ENCODE measurements around the gene PTCHD1. TPM values are rescaled to one million over a fixed set of nuclear protein-coding genes. Genes with fewer than 3 reads are reported as not detected.

PTCHD1 gene
- total RNA-seq, 1 donor from 2014 or later: 0.14 TPM

- H3K79me2 ChIP-seq (ENCODE audit: insufficient read depth, low read length): no peaks in the 10 kb centered on the region
- H3K27me3 Mint-ChIP-seq (ENCODE audit: low read depth, unreplicated experiment): peaks cover 1% of the 10 kb centered on the region
- H3K4me3 ChIP-seq (ENCODE audit: insufficient read depth, low read depth, low read length): no peak overlapping the region
- peak; percentile 63 for FAIRE-seq
- H4K20me1 ChIP-seq (ENCODE audit: insufficient read depth, low read length): no peaks in the 10 kb centered on the region
- H3K4me3 Mint-ChIP-seq (ENCODE audit: unreplicated experiment): no peak overlapping the region
- peak overlapping the region; percentile 65 for H3K4me2 ChIP-seq (ENCODE audit: low read length)
- H3K4me1 Mint-ChIP-seq (ENCODE audit: low read depth, unreplicated experiment): peaks cover 6% of the 10 kb centered on the region
- TF ChIP-seq CTCF (IDR thresholded peaks at IDR 0.05; ENCODE audit: insufficient read depth, low read depth, low read length): no peak
- no peak for TF ChIP-seq EZH2 (IDR thresholded peaks at IDR 0.05; ENCODE audit: insufficient read depth, low read length)
- no peak overlapping the region for H2AFZ ChIP-seq (ENCODE audit: low read depth, low read length)
- no peaks in the 10 kb centered on the region for H3K36me3 Mint-ChIP-seq (ENCODE audit: low read depth, unreplicated experiment)
- H3K9me3 Mint-ChIP-seq (ENCODE audit: unreplicated experiment): no peaks in the 10 kb centered on the region
- no peak overlapping the region for H3K27ac Mint-ChIP-seq (ENCODE audit: unreplicated experiment)
- no peak overlapping the region for H3K27ac ChIP-seq (ENCODE audit: low read depth, low read length)
- no peak overlapping the region for H3K9ac ChIP-seq (ENCODE audit: low read length)
- no peaks in the 10 kb centered on the region for H3K9me3 ChIP-seq (ENCODE audit: insufficient read depth, low read depth, low read length)
- H3K27me3 ChIP-seq (ENCODE audit: insufficient read depth, low read length): no peaks in the 10 kb centered on the region
- DNase-seq (ENCODE audit: low read depth): no peak
- no peaks in the 10 kb centered on the region for H3K36me3 ChIP-seq (ENCODE audit: insufficient read depth, low read length)
- H3K4me1 ChIP-seq (ENCODE audit: insufficient read depth, low read length): peaks cover 16% of the 10 kb centered on the region
Measured at GRCh38 chrX:23344238-23344903, 9.7 kb downstream of the PTCHD1 start.

- Histone ChIP-seq H3K36me3 (ENCODE audit: insufficient read depth, low read length) (no peaks in the 10 kb centered on the region), H4K20me1 (ENCODE audit: insufficient read depth, low read length) (no peaks in the 10 kb centered on the region), H2AFZ (ENCODE audit: low read depth, low read length) (no peak overlapping the region), H3K4me3 (ENCODE audit: insufficient read depth, low read depth, low read length) (no peak overlapping the region), H3K9me3 (ENCODE audit: insufficient read depth, low read depth, low read length) (no peaks in the 10 kb centered on the region), H3K27me3 (ENCODE audit: insufficient read depth, low read length) (no peaks in the 10 kb centered on the region), H3K9ac (ENCODE audit: low read length) (no peak overlapping the region), H3K4me1 (ENCODE audit: insufficient read depth, low read length) (peaks cover 16% of the 10 kb centered on the region), H3K79me2 (ENCODE audit: insufficient read depth, low read length) (no peaks in the 10 kb centered on the region), H3K4me2 (ENCODE audit: low read length) (peak overlapping the region; percentile 65), H3K27ac (ENCODE audit: low read depth, low read length) (no peak overlapping the region)
- H3K27me3 Mint-ChIP-seq (ENCODE audit: low read depth, unreplicated experiment): peaks cover 1% of the 10 kb centered on the region
- no peak overlapping the region for H3K4me3 Mint-ChIP-seq (ENCODE audit: unreplicated experiment)
- TF ChIP-seq EZH2 (IDR thresholded peaks at IDR 0.05; ENCODE audit: insufficient read depth, low read length): no peak
- TF ChIP-seq CTCF (IDR thresholded peaks at IDR 0.05; ENCODE audit: insufficient read depth, low read depth, low read length): no peak
- no peak overlapping the region for H3K27ac Mint-ChIP-seq (ENCODE audit: unreplicated experiment)
- peaks cover 6% of the 10 kb centered on the region for H3K4me1 Mint-ChIP-seq (ENCODE audit: low read depth, unreplicated experiment)
- H3K9me3 Mint-ChIP-seq (ENCODE audit: unreplicated experiment): no peaks in the 10 kb centered on the region
- FAIRE-seq (no peak), DNase-seq (ENCODE audit: low read depth) (no peak)
- H3K36me3 Mint-ChIP-seq (ENCODE audit: low read depth, unreplicated experiment): no peaks in the 10 kb centered on the region
Measured at GRCh38 chrX:23344904-23345271, 10.2 kb downstream of the PTCHD1 start.

- H3K4me1 ChIP-seq (ENCODE audit: insufficient read depth, low read length): peaks cover 2% of the 10 kb centered on the region
- H3K27me3 ChIP-seq (ENCODE audit: insufficient read depth, low read length): no peaks in the 10 kb centered on the region
- H3K9ac ChIP-seq (ENCODE audit: low read length): no peak overlapping the region
- TF ChIP-seq CTCF (IDR thresholded peaks at IDR 0.05; ENCODE audit: insufficient read depth, low read depth, low read length): no peak
- no peak for TF ChIP-seq EZH2 (IDR thresholded peaks at IDR 0.05; ENCODE audit: insufficient read depth, low read length)
- Mint-ChIP-seq H3K27ac (ENCODE audit: unreplicated experiment) (no peak overlapping the region), H3K4me3 (ENCODE audit: unreplicated experiment) (no peak overlapping the region), H3K4me1 (ENCODE audit: low read depth, unreplicated experiment) (no peaks in the 10 kb centered on the region), H3K9me3 (ENCODE audit: unreplicated experiment) (no peaks in the 10 kb centered on the region), H3K36me3 (ENCODE audit: low read depth, unreplicated experiment) (no peaks in the 10 kb centered on the region), H3K27me3 (ENCODE audit: low read depth, unreplicated experiment) (no peaks in the 10 kb centered on the region)
- FAIRE-seq: no peak
- no peak overlapping the region for H2AFZ ChIP-seq (ENCODE audit: low read depth, low read length)
- H3K36me3 ChIP-seq (ENCODE audit: insufficient read depth, low read length): no peaks in the 10 kb centered on the region
- no peak overlapping the region for H3K4me3 ChIP-seq (ENCODE audit: insufficient read depth, low read depth, low read length)
- no peaks in the 10 kb centered on the region for H3K79me2 ChIP-seq (ENCODE audit: insufficient read depth, low read length)
- no peak for DNase-seq (ENCODE audit: low read depth)
- H4K20me1 ChIP-seq (ENCODE audit: insufficient read depth, low read length): no peaks in the 10 kb centered on the region
- H3K4me2 ChIP-seq (ENCODE audit: low read length): no peak overlapping the region
- no peaks in the 10 kb centered on the region for H3K9me3 ChIP-seq (ENCODE audit: insufficient read depth, low read depth, low read length)
- H3K27ac ChIP-seq (ENCODE audit: low read depth, low read length): no peak overlapping the region
Measured at GRCh38 chrX:23356189-23356588, 21.5 kb downstream of the PTCHD1 start.

Data from astrocyte (in vitro differentiated cells and primary cell).